ENCODE data around the gene YAE1.

DNA sequence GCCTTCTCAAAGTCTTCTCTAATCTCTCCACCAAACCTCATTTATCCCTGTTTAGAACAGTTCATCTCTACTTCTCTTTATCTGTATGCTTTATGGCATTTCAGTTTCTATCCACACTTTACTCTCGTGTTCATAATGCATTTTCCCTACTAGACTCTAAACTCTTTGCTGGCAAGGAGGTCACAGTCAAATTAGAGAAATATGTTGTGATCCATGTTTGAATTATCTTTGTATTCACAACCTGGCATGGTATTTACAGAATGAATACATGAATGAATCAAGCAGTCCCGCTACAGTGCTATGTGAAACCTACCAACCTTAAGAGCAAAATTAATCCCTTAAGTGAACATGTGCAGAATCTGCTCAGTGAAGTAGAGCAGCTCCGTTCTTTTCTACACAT lies 12.8 kb upstream of the YAE1 start:
- TF ChIP-seq, protein P1, sequence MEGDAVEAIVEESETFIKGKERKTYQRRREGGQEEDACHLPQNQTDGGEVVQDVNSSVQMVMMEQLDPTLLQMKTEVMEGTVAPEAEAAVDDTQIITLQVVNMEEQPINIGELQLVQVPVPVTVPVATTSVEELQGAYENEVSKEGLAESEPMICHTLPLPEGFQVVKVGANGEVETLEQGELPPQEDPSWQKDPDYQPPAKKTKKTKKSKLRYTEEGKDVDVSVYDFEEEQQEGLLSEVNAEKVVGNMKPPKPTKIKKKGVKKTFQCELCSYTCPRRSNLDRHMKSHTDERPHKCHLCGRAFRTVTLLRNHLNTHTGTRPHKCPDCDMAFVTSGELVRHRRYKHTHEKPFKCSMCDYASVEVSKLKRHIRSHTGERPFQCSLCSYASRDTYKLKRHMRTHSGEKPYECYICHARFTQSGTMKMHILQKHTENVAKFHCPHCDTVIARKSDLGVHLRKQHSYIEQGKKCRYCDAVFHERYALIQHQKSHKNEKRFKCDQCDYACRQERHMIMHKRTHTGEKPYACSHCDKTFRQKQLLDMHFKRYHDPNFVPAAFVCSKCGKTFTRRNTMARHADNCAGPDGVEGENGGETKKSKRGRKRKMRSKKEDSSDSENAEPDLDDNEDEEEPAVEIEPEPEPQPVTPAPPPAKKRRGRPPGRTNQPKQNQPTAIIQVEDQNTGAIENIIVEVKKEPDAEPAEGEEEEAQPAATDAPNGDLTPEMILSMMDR (conservative IDR thresholded peaks at IDR 0.05; ENCODE audit: low read depth in 2 of 2), result no peak
- TF ChIP-seq EZH2phosphoT487 (IDR thresholded peaks at IDR 0.05; ENCODE audit: unreplicated experiment) (no peak), STAT1 (IDR thresholded peaks at IDR 0.05; ENCODE audit: unreplicated experiment) (no peak), EZH2 (IDR thresholded peaks at IDR 0.05; ENCODE audit: low read depth, unreplicated experiment) (no peak), POLR2AphosphoS5 (IDR thresholded peaks at IDR 0.05; ENCODE audit: low read depth) (no peak), JUNB (IDR thresholded peaks at IDR 0.05; ENCODE audit: unreplicated experiment) (no peak), CREB1 (CRISPR knock-in tag; IDR thresholded peaks at IDR 0.05; ENCODE audit: low read depth) (no peak), ZNF331 (CRISPR knock-in tag; IDR thresholded peaks at IDR 0.05; ENCODE audit: low read depth) (no peak)
- TF ChIP-seq, protein P2, sequence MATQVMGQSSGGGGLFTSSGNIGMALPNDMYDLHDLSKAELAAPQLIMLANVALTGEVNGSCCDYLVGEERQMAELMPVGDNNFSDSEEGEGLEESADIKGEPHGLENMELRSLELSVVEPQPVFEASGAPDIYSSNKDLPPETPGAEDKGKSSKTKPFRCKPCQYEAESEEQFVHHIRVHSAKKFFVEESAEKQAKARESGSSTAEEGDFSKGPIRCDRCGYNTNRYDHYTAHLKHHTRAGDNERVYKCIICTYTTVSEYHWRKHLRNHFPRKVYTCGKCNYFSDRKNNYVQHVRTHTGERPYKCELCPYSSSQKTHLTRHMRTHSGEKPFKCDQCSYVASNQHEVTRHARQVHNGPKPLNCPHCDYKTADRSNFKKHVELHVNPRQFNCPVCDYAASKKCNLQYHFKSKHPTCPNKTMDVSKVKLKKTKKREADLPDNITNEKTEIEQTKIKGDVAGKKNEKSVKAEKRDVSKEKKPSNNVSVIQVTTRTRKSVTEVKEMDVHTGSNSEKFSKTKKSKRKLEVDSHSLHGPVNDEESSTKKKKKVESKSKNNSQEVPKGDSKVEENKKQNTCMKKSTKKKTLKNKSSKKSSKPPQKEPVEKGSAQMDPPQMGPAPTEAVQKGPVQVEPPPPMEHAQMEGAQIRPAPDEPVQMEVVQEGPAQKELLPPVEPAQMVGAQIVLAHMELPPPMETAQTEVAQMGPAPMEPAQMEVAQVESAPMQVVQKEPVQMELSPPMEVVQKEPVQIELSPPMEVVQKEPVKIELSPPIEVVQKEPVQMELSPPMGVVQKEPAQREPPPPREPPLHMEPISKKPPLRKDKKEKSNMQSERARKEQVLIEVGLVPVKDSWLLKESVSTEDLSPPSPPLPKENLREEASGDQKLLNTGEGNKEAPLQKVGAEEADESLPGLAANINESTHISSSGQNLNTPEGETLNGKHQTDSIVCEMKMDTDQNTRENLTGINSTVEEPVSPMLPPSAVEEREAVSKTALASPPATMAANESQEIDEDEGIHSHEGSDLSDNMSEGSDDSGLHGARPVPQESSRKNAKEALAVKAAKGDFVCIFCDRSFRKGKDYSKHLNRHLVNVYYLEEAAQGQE (IDR thresholded peaks at IDR 0.05; ENCODE audit: unreplicated experiment), result no peak
- TF ChIP-seq, protein P3, sequence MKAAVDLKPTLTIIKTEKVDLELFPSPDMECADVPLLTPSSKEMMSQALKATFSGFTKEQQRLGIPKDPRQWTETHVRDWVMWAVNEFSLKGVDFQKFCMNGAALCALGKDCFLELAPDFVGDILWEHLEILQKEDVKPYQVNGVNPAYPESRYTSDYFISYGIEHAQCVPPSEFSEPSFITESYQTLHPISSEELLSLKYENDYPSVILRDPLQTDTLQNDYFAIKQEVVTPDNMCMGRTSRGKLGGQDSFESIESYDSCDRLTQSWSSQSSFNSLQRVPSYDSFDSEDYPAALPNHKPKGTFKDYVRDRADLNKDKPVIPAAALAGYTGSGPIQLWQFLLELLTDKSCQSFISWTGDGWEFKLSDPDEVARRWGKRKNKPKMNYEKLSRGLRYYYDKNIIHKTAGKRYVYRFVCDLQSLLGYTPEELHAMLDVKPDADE (IDR thresholded peaks at IDR 0.05), result no peak

Measured in GM23338 (cell line).